ENCODE results near the gene FYCO1. TPM values are rescaled to one million over a fixed set of nuclear protein-coding genes. Genes with fewer than 3 reads are reported as not detected.
A peak's percentile ranks its signal among the peaks of the same experiment; 100 is the strongest.

The FYCO1 gene
- total and polyA plus RNA-seq, 10 of the 15 experiments (the other 5 are each of a cell fraction or from before 2014, with no cell fraction given), result 1.5 to 8.4 (median 6.5) TPM

GRCh38 chr3:45895686-45896468 lies 99.7 kb downstream of the FYCO1 start (continued):
- no peak for TF ChIP-seq E4F1 (IDR thresholded peaks at IDR 0.05; ENCODE audit: borderline replicate concordance, partially characterized antibody)
- TF ChIP-seq NBN (IDR thresholded peaks at IDR 0.05), result no peak

DNA sequence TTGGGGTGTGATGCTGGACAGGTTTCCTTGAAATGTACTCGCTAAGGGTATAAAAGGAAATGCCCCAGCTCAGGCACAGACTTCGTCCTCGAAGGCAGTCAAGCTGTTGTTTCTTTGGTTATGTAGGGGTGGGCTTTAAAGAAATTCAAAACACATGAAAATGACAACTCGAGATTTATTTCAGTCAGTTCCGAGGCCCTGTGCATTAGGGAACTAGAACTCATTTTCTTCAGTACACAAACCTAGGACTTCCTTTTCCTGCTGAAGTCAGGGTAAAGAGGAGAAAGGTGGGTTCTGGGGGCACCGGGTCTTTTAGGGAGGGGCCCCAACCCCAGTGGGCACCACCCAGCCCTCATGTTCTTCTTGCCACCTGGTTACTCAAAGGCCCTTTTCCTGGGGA lies 101.6 kb downstream of the FYCO1 start:
- ChIA-PET CTCF (interaction anchor here (1.1 to 1.9 kb wide), 3 partner anchors 11 to 132 kb away, joined by 3 to 6 read pairs (median 5); no protein-coding TSS in a partner anchor), POLR2A (no interaction called here), RAD21 (ENCODE audit: unreplicated experiment) (interaction anchor here (1.0 to 1.7 kb wide), 6 partner anchors 10 to 63 kb away, joined by 3 to 6 read pairs (median 4); no protein-coding TSS in a partner anchor), SMC1A (ENCODE audit: uncharacterized antibody, unreplicated experiment) (interaction anchor here (0.7 to 1.4 kb wide), 6 partner anchors 9 to 26 kb away, joined by 3 to 4 read pairs (median 3); no protein-coding TSS in a partner anchor)
- in situ Hi-C loops (cut with MboI) (no loop called here), intact Hi-C loops (cut with micrococcal nuclease; ENCODE audit: unreplicated experiment) (no loop called here)
- Histone ChIP-seq H3K4me2 (ENCODE audit: control insufficient read depth, insufficient read depth) (no peak overlapping the region; the same call in 1 of the 2 replicates), H3K4me3 (no peak overlapping the region), H4K20me1 (ENCODE audit: control insufficient read depth, insufficient read depth) (no peaks in the 10 kb centered on the region), H3K9ac (ENCODE audit: control insufficient read depth, insufficient read depth, low read length) (no peak overlapping the region), H2AFZ (ENCODE audit: control insufficient read depth, low read depth, low read length) (no peak overlapping the region), H3K79me2 (ENCODE audit: control insufficient read depth, insufficient read depth, low read length) (no peaks in the 10 kb centered on the region), H3K4me1 (ENCODE audit: control insufficient read depth, insufficient read depth, low read length) (peaks cover 11% of the 10 kb centered on the region), H3K9me3 (replicated peaks; ENCODE audit: control insufficient read depth, insufficient read depth, low read length) (peaks cover 5% of the 10 kb centered on the region; the same call in 1 of the 3 replicates), H3K27me3 (replicated peaks in 1 of 2; ENCODE audit: control insufficient read depth in 2 of 2, insufficient read depth in 2 of 2, low read length in 1 of 2) (no peaks in the 10 kb centered on the region; a peak in 1 of 4 replicates), H3K27ac (ENCODE audit: control insufficient read depth, insufficient read depth) (no peak overlapping the region), H3K36me3 (ENCODE audit: control insufficient read depth in 2 of 2, insufficient read depth in 2 of 2, low read length in 1 of 2) (no peaks in the 10 kb centered on the region)
- no peak for FAIRE-seq
- BruUV-seq (replicated peaks), result no TSS peak
- TF ChIP-seq, protein P1, sequence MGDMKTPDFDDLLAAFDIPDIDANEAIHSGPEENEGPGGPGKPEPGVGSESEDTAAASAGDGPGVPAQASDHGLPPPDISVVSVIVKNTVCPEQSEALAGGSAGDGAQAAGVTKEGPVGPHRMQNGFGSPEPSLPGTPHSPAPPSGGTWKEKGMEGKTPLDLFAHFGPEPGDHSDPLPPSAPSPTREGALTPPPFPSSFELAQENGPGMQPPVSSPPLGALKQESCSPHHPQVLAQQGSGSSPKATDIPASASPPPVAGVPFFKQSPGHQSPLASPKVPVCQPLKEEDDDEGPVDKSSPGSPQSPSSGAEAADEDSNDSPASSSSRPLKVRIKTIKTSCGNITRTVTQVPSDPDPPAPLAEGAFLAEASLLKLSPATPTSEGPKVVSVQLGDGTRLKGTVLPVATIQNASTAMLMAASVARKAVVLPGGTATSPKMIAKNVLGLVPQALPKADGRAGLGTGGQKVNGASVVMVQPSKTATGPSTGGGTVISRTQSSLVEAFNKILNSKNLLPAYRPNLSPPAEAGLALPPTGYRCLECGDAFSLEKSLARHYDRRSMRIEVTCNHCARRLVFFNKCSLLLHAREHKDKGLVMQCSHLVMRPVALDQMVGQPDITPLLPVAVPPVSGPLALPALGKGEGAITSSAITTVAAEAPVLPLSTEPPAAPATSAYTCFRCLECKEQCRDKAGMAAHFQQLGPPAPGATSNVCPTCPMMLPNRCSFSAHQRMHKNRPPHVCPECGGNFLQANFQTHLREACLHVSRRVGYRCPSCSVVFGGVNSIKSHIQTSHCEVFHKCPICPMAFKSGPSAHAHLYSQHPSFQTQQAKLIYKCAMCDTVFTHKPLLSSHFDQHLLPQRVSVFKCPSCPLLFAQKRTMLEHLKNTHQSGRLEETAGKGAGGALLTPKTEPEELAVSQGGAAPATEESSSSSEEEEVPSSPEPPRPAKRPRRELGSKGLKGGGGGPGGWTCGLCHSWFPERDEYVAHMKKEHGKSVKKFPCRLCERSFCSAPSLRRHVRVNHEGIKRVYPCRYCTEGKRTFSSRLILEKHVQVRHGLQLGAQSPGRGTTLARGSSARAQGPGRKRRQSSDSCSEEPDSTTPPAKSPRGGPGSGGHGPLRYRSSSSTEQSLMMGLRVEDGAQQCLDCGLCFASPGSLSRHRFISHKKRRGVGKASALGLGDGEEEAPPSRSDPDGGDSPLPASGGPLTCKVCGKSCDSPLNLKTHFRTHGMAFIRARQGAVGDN (IDR thresholded peaks at IDR 0.05), result no peak
- TF ChIP-seq FOXM1 (IDR thresholded peaks at IDR 0.05; ENCODE audit: low read depth, low read length) (no peak), ZBED1 (IDR thresholded peaks at IDR 0.05; ENCODE audit: borderline replicate concordance) (peak; percentile 31; the same call in 1 of the 2 replicates), NBN (IDR thresholded peaks at IDR 0.05) (no peak), ATF7 (IDR thresholded peaks at IDR 0.05; ENCODE audit: low read depth) (no peak), SMC3 (IDR thresholded peaks at IDR 0.05; ENCODE audit: borderline replicate concordance, low read length) (no peak), POLR2AphosphoS2 (IDR thresholded peaks at IDR 0.05; ENCODE audit: low read depth, low read length) (no peak)
- WGBS (ENCODE audit: insufficient coverage, insufficient replicate concordance, low lambda C conversion rate, missing lambda C conversion rate), result 8% methylated on average over 6 of the region's 6 CpGs
- no peak for ATAC-seq
- DNase-seq (ENCODE audit: low read depth, low spot score), result no peak

All from GM12878 (cell line).